DMS79 (cell line): ENCODE measurements around the gene NEDD4L.
A peak's percentile ranks its signal among the peaks of the same experiment; 100 is the strongest.

ENCODE experiments used
- DNase-seq: peaks from one replicate; lab custom pipeline; 2025; lab: John Stamatoyannopoulos, UW

The NEDD4L gene

GRCh38 chr18:58348951-58349350, 304.9 kb downstream of the NEDD4L start:
- no peak for DNase-seq

GRCh38 chr18:58349650-58350049, 305.6 kb downstream of the NEDD4L start:
- DNase-seq, result peak; percentile 10

GRCh38 chr18:58350526-58350925, 306.5 kb downstream of the NEDD4L start:
- DNase-seq, result no peak

GRCh38 chr18:58351776-58352175, 307.8 kb downstream of the NEDD4L start:
- no peak for DNase-seq

- no peak for DNase-seq
Observed at GRCh38 chr18:58353581-58353980, 309.6 kb downstream of the NEDD4L start.

GRCh38 chr18:58354051-58354450, 310.0 kb downstream of the NEDD4L start:
- DNase-seq, result no peak

- no peak for DNase-seq
Observed at GRCh38 chr18:58354791-58355190, 310.8 kb downstream of the NEDD4L start.

- no peak for DNase-seq
Observed at GRCh38 chr18:58355243-58355642, 311.2 kb downstream of the NEDD4L start.

- DNase-seq, result no peak
Observed at GRCh38 chr18:58359218-58359617, 315.2 kb downstream of the NEDD4L start.

- DNase-seq, result no peak
Observed at GRCh38 chr18:58359620-58360019, 315.6 kb downstream of the NEDD4L start.

GRCh38 chr18:58360324-58360723, 316.3 kb downstream of the NEDD4L start:
- no peak for DNase-seq

GRCh38 chr18:58361212-58361611, 317.2 kb downstream of the NEDD4L start:
- no peak for DNase-seq

- no peak for DNase-seq
Observed at GRCh38 chr18:58362027-58362575, 318.1 kb downstream of the NEDD4L start.

GRCh38 chr18:58362829-58363271, 318.8 kb downstream of the NEDD4L start:
- no peak for DNase-seq

- DNase-seq, result no peak
Observed at GRCh38 chr18:58363767-58364540, 319.9 kb downstream of the NEDD4L start.

- no peak for DNase-seq
Observed at GRCh38 chr18:58364876-58365528, 321.0 kb downstream of the NEDD4L start.

GRCh38 chr18:58367425-58368140, 323.6 kb downstream of the NEDD4L start:
- DNase-seq, result no peak

- no peak for DNase-seq
Observed at GRCh38 chr18:58369616-58370015, 325.6 kb downstream of the NEDD4L start.

GRCh38 chr18:58370038-58370580, 326.1 kb downstream of the NEDD4L start:
- no peak for DNase-seq

- no peak for DNase-seq
Observed at GRCh38 chr18:58370612-58371011, 326.6 kb downstream of the NEDD4L start.

GRCh38 chr18:58373481-58373880, 329.5 kb downstream of the NEDD4L start:
- DNase-seq, result peak; percentile 45

- DNase-seq, result no peak
Observed at GRCh38 chr18:58375051-58375450, 331.0 kb downstream of the NEDD4L start.
